H9 (cell line): Measurements from ENCODE around the gene TMEM175. TPM values are rescaled to one million over a fixed set of nuclear protein-coding genes. Genes with fewer than 3 reads are reported as not detected.

Experiments used
- DNase-seq: peaks from one replicate; pipeline ENCODE4 v3.0.0-alpha.2; 2017
- H2AFZ ChIP-seq: one replicate; pipeline ENCODE4 v1.6.1; 2013; ENCODE audit warnings: mild to moderate bottlenecking, low read length, control low read depth, moderate library complexity
- H2AK5ac ChIP-seq: 2 replicates; pipeline ENCODE4 v1.6.1; 2013; ENCODE audit warnings: low read length, control low read depth, mixed read lengths; ENCODE audit not compliant: insufficient read length
- H2BK120ac ChIP-seq: one replicate; pipeline ENCODE4 v1.6.1; 2013; ENCODE audit warnings: low read depth, mild to moderate bottlenecking, low read length, control low read depth, inconsistent platforms; ENCODE audit not compliant: poor library complexity, severe bottlenecking
- H2BK12ac ChIP-seq: 2 replicates; pipeline ENCODE4 v1.6.1; 2013; ENCODE audit warnings: low read length, control low read depth, mixed read lengths, low read depth; ENCODE audit not compliant: insufficient read length
- H2BK15ac ChIP-seq: 2 replicates; pipeline ENCODE4 v1.6.1; 2013; ENCODE audit warnings: low read depth, low read length, control low read depth
- H2BK20ac ChIP-seq: one replicate; pipeline ENCODE4 v1.6.1; 2013; ENCODE audit warnings: low read depth, mild to moderate bottlenecking, low read length, control low read depth, inconsistent platforms; ENCODE audit not compliant: poor library complexity, severe bottlenecking
- H2BK5ac ChIP-seq: 2 replicates; pipeline ENCODE4 v1.6.1; 2013; ENCODE audit warnings: low read length, control low read depth, mixed read lengths; ENCODE audit not compliant: insufficient read length
- H3K14ac ChIP-seq: 2 replicates; pipeline ENCODE4 v1.6.1; 2013; ENCODE audit warnings: low read length, control low read depth; ENCODE audit not compliant: insufficient read depth
- H3K18ac ChIP-seq: 2 replicates; pipeline ENCODE4 v1.6.1; 2013; ENCODE audit warnings: low read depth, mild to moderate bottlenecking, mixed read lengths, low read length, control low read depth; ENCODE audit not compliant: insufficient read length
- H3K23ac ChIP-seq: 2 replicates; pipeline ENCODE4 v1.6.1; 2013; ENCODE audit warnings: low read length, control low read depth, mixed read lengths, low read depth; ENCODE audit not compliant: insufficient read length
- H3K23me2 ChIP-seq: 2 replicates; pipeline ENCODE4 v1.6.1; 2013; ENCODE audit warnings: low read depth, mild to moderate bottlenecking, mixed read lengths, low read length, control low read depth; ENCODE audit not compliant: insufficient read length, poor library complexity, severe bottlenecking
- H3K27ac ChIP-seq: 2 replicates; pipeline ENCODE4 v1.5.1; 2013; ENCODE audit warnings: low read length, control low read depth, mixed read lengths, low read depth; ENCODE audit not compliant: insufficient read length
- H3K27me3 ChIP-seq: 2 replicates; pipeline ENCODE4 v1.6.1; 2013; ENCODE audit warnings: low read length, control low read depth, inconsistent platforms; ENCODE audit not compliant: insufficient read depth
- H3K4ac ChIP-seq: 2 replicates; pipeline ENCODE4 v1.6.1; 2013; ENCODE audit warnings: low read depth, mild to moderate bottlenecking, control low read depth, inconsistent platforms, low read length, moderate library complexity
- H3K4me1 ChIP-seq: 2 replicates; pipeline ENCODE4 v1.6.1; 2013; ENCODE audit warnings: low read length, control low read depth, inconsistent platforms; ENCODE audit not compliant: insufficient read depth
- H3K4me2 ChIP-seq: 2 replicates; pipeline ENCODE4 v1.6.1; 2013; ENCODE audit warnings: low read length, control low read depth, mixed read lengths; ENCODE audit not compliant: insufficient read length, insufficient read depth
- H3K56ac ChIP-seq: 2 replicates; pipeline ENCODE4 v1.6.1; 2013; ENCODE audit warnings: low read depth, mild to moderate bottlenecking, mixed read lengths, low read length, control low read depth; ENCODE audit not compliant: insufficient read length
- H3K79me1 ChIP-seq: 2 replicates; pipeline ENCODE4 v1.6.1; 2013; ENCODE audit warnings: low read depth, mild to moderate bottlenecking, moderate library complexity, low read length, control low read depth, inconsistent platforms; ENCODE audit not compliant: insufficient read depth, poor library complexity, severe bottlenecking
- H3K79me2 ChIP-seq: 2 replicates; pipeline ENCODE4 v1.6.1; 2013; ENCODE audit warnings: low read length, control low read depth, inconsistent platforms; ENCODE audit not compliant: insufficient read depth
- H3K9ac ChIP-seq: 2 replicates; pipeline ENCODE4 v1.6.1; 2013; ENCODE audit warnings: low read length, control low read depth, mixed read lengths; ENCODE audit not compliant: insufficient read length; ENCODE audit errors: extremely low read depth
- H3K9me3 ChIP-seq: one replicate; pipeline ENCODE4 v1.6.1; 2013; ENCODE audit warnings: low read depth, low read length, inconsistent platforms; ENCODE audit not compliant: control insufficient read depth
- H3T11ph ChIP-seq: one replicate; pipeline ENCODE4 v1.6.1; 2013; ENCODE audit warnings: mild to moderate bottlenecking, low read length, control low read depth, inconsistent platforms
- H4K20me1 ChIP-seq: one replicate; pipeline ENCODE4 v1.6.1; 2013; ENCODE audit not compliant: control insufficient read depth, insufficient read length, insufficient read depth
- H4K5ac ChIP-seq: 2 replicates; pipeline ENCODE4 v1.6.1; 2013; ENCODE audit warnings: low read depth, mild to moderate bottlenecking, mixed read lengths, low read length, control low read depth; ENCODE audit not compliant: insufficient read length
- H4K8ac ChIP-seq: replicated peaks from 2 replicates; pipeline ENCODE4 v1.6.1; 2013; ENCODE audit warnings: low read length, control low read depth, mixed read lengths, low read depth; ENCODE audit not compliant: insufficient read length
- H4K91ac ChIP-seq: 2 replicates; pipeline ENCODE4 v1.6.1; 2013; ENCODE audit warnings: low read depth, mild to moderate bottlenecking, moderate library complexity, mixed read lengths, low read length, control low read depth; ENCODE audit not compliant: insufficient read length
- H3K27ac Mint-ChIP-seq, 3 experiments: 2 replicates in 2 of 3; 3 replicates in 1 of 3; pipeline ENCODE4 v1.8.0; 2020 to 2021; ENCODE audit warnings: mixed read lengths in 3 of 3, mild to moderate bottlenecking in 1 of 3, moderate library complexity in 1 of 3
- H3K27me3 Mint-ChIP-seq: 2 replicates; pipeline ENCODE4 v1.8.0; 2021; ENCODE audit warnings: low read depth, mild to moderate bottlenecking, moderate library complexity, mixed read lengths
- H3K36me3 Mint-ChIP-seq, 3 experiments: 2 replicates in 2 of 3; 3 replicates in 1 of 3; pipeline ENCODE4 v1.8.0; 2020 to 2021; ENCODE audit warnings: low read depth in 3 of 3, mixed read lengths in 3 of 3; ENCODE audit not compliant: insufficient read depth in 1 of 3
- H3K4me1 Mint-ChIP-seq, 2 experiments: 2 replicates each; pipeline ENCODE4 v1.8.0; 2020; ENCODE audit warnings: mixed read lengths in 2 of 2
- H3K4me3 Mint-ChIP-seq, 2 experiments: 2 replicates in 1 of 2; 3 replicates in 1 of 2; pipeline ENCODE4 v1.8.0; 2020 to 2021; ENCODE audit warnings: mild to moderate bottlenecking in 2 of 2, mixed read lengths in 2 of 2, moderate library complexity in 1 of 2
- H3K9me3 Mint-ChIP-seq, 2 experiments: 2 replicates in 1 of 2; 3 replicates in 1 of 2; pipeline ENCODE4 v1.8.0; 2020; ENCODE audit warnings: mild to moderate bottlenecking in 2 of 2, mixed read lengths in 2 of 2, moderate library complexity in 1 of 2
- WGBS: extraction: QIAGEN DNeasy Blood & Tissue Kit; methylation state at CpG from one replicate; pipeline ENCODE4 v1.1.7; 2013; ENCODE audit warnings: missing lambda C conversion rate, low lambda C conversion rate, mixed read lengths; ENCODE audit not compliant: insufficient read length; ENCODE audit errors: extremely low coverage; 5-methylcytosine and 5-hydroxymethylcytosine counted together
- total RNA-seq: library from RNA; stranded (reverse); gene quantifications from 2 replicates; pipeline ENCODE4 v1.2.1, GENCODE V29; 2021
- TF ChIP-seq, protein P1 (sequence below): fragments of 200-600 bp; sonication (generic); conservative IDR thresholded peaks from 3 replicates; pipeline ENCODE4 v1.8.0; 2021; ENCODE audit warnings: antibody characterized with exemption, mild to moderate bottlenecking

TMEM175 gene
- total RNA-seq, 1 experiment from 2014 or later = 6.4 TPM

DNA sequence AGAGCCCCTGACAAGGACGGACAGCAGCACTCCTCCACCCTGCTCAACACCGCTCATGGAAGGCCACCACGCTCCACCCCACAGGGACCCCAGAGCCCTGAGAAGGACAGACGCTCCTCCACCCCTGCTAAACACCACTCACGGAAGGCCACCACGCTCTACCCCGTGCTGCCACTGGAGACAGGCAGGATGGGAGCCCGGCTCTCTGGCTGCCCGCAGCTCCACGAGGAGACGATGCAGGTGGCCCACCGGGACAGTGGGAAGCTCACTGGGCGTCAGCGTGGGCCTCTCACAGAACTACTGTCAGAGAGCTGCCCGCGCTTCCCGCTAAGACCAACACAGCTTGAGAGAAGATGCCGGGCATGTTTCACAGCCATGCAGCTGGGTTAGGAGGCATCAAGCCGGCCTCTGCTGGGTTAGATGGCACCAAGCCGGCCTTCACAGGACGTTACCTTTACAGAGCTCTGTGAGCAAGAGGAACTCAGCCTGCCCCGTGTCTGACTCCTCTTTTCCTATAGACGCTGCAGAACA lies 21.0 kb upstream of the TMEM175 start:
- no peak overlapping the region for H2BK15ac ChIP-seq
- H3K4me1 Mint-ChIP-seq = peaks cover 6 to 7% of the 10 kb centered on the region in 2 experiments
- no peak overlapping the region for H3K4me2 ChIP-seq
- no peak overlapping the region for H3K9ac ChIP-seq
- no peaks in the 10 kb centered on the region for H3K4me1 ChIP-seq
- H3T11ph ChIP-seq = no peak overlapping the region
- H3K27me3 Mint-ChIP-seq = no peaks in the 10 kb centered on the region; the same call in 1 of the 2 replicates
- H4K8ac ChIP-seq = no peak overlapping the region
- peaks cover 0 to 4% of the 10 kb centered on the region in 2 experiments; a peak in 2 of 5 replicates for H3K9me3 Mint-ChIP-seq
- H2BK20ac ChIP-seq = no peak overlapping the region
- TF ChIP-seq, protein P1, sequence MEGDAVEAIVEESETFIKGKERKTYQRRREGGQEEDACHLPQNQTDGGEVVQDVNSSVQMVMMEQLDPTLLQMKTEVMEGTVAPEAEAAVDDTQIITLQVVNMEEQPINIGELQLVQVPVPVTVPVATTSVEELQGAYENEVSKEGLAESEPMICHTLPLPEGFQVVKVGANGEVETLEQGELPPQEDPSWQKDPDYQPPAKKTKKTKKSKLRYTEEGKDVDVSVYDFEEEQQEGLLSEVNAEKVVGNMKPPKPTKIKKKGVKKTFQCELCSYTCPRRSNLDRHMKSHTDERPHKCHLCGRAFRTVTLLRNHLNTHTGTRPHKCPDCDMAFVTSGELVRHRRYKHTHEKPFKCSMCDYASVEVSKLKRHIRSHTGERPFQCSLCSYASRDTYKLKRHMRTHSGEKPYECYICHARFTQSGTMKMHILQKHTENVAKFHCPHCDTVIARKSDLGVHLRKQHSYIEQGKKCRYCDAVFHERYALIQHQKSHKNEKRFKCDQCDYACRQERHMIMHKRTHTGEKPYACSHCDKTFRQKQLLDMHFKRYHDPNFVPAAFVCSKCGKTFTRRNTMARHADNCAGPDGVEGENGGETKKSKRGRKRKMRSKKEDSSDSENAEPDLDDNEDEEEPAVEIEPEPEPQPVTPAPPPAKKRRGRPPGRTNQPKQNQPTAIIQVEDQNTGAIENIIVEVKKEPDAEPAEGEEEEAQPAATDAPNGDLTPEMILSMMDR = no peak
- H3K23ac ChIP-seq = no peak overlapping the region
- peak overlapping the region in 1 of 3 experiments; percentile 31; a peak in 1 of 7 replicates for H3K27ac Mint-ChIP-seq
- H3K4ac ChIP-seq = no peak overlapping the region
- no CpG with 5 or more reads among the region's 23 CpGs for WGBS
- no peak overlapping the region for H2BK12ac ChIP-seq
- no peak overlapping the region for H4K91ac ChIP-seq
- no peak overlapping the region for H2AK5ac ChIP-seq
- no peak overlapping the region for H3K56ac ChIP-seq
- H3K14ac ChIP-seq = no peak overlapping the region
- H3K79me1 ChIP-seq = peaks cover 4% of the 10 kb centered on the region
- no peaks in the 10 kb centered on the region for H3K23me2 ChIP-seq
- no peaks in the 10 kb centered on the region for H4K20me1 ChIP-seq
- H3K9me3 ChIP-seq = no peaks in the 10 kb centered on the region
- H3K4me3 Mint-ChIP-seq = no peak overlapping the region
- no peak overlapping the region for H4K5ac ChIP-seq
- no peak overlapping the region for H2BK120ac ChIP-seq
- no peak overlapping the region for H3K27ac ChIP-seq
- DNase-seq = no peak
- no peak overlapping the region for H2AFZ ChIP-seq
- H3K36me3 Mint-ChIP-seq = peaks cover 9 to 36% (median 36%) of the 10 kb centered on the region in 3 experiments; a peak in 6 of 7 replicates
- no peak overlapping the region for H2BK5ac ChIP-seq
- no peaks in the 10 kb centered on the region for H3K27me3 ChIP-seq
- no peak overlapping the region for H3K18ac ChIP-seq
- H3K79me2 ChIP-seq = no peaks in the 10 kb centered on the region; the same call in 1 of the 2 replicates
